Colon (tissue), 2 donors: Measurements from ENCODE around the gene GSN.

Source experiments
- FAIRE-seq: peaks from 2 replicates; lab custom pipeline; 2012; peaks lifted over from hg19 to GRCh38; lab: Jason Lieb, UNC
- donor health status: control.
- donor health status: control.

Gene GSN

DNA sequence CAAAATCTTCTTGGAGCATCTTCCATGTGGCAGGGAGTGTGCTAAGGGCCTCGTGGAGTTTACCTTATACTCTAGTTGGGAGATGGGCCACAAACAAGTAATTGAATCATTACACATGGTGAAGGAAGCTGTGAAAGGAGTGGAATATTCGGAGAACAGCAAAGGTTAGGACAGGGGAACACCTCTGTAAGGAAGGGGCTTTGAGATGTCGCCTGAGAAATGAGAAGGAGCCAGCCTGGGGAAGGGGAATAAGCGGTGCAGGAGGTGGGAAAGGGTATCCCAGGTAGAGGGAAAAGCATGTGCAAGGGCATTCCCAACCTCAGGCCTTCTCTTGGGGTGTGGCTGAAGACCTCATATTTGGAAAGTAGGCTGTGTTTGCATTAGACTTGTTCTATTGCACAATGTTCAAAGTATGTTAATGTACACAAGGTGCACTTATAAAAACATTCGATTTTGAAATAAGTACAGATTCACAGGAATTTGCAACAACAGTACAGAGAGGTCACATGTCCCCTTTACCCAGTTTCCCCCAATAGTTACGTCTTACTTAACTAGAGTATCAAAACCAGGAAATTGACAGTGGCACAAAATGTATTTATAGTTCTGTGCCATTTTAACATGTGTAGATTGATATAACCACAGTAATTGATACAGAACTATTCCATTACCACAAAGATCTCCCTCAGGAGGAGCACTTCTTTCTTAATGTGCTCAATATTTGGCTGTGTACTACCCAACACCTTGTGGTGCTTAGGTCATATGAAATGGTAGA is 104.5 kb downstream of the GSN start:
- no peak for FAIRE-seq

DNA sequence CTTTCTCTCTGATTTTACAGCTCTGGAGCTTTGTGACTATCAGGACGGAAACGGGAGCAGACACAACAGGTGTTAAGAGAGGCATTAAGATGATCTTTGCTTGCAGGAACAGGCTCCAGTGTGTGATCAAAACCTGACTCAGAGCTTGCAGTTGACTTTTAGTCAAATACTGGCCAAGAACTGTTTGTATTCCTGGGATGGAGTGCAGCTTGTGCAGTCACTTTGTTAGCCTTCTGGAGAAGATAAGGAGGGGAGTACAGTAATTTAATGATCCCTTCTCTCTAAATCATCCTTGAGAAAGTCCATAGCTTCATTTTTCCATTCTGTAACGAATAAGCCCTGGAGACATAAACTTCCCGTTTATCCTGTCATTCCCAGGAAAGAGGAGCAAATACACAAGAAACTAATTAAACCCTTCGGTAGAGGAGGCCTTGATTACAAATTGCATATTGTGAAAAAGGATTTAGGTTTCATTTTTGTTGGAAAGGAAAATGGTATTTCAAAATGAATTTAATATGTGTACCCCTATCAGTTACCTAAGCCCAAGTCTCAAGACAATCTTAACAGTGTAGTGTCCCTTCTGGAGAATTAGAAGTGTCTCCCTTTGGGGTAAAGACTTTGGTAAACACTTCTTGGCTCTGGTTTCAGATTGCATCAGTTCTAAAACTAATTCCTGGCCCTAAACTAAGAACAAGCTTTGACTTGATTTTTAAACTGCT is 105.2 kb downstream of the GSN start:
- no peak for FAIRE-seq

DNA sequence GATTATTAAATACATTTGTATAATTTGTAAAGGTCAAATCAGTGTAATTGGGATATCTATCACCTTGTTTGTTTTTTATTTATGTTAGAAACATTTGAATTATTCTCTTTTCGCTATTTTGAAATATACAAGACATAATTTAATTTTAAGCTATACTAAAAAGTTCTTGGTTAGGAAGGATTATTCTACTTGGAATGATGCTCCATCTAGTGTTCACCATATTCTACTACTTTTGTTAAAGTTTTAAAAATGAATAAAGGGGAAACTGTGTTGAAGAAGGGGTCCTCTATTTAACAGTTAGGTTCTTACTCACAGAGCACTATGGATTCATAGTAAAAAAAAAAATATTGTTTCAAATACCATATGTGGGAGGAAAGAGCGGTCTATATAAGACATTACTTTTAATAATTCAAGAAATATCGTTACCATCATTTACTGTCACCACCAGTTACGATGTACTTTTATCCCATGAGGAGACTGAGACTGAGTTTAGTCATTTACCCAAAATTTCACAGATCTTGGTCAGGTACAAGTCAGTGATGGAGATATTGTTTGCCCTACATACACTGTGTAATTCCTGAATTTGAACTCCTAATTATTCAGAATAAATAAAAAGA is 108.4 kb downstream of the GSN start:
- no peak for FAIRE-seq

DNA sequence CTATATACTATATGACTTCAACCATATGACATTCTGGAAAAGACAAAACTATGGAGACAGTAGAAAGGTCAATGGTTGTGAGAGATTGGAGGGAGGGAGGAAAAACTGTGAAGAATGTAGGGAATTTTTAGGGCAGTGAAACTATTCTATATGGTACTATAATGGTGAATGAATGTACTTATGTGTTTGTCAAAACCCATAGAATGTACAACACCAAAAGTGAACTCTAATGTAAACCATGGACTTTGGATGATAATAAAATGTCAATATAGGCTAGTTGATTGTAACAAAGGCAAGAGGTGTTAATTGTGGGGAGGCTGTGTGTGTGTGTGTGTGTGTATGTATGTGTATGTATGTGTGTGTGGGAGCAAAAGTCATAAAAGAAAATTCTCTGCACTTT is 112.9 kb downstream of the GSN start:
- FAIRE-seq, result peak; percentile 92
